MCF 10A (cell line): ENCODE measurements around the gene CACNA1D. TPM values are rescaled to one million over a fixed set of nuclear protein-coding genes. Genes with fewer than 3 reads are reported as not detected.

Source experiments
- BruUV-seq: library from RNA; stranded (reverse); fragments of 400-500 nt; replicated peaks from 2 replicates; lab custom pipeline; 2021; lab: Mats Ljungman, UMichigan
- CTCF ChIA-PET: fragments of 300-600 bp; sonication (Branson Sonifier 250); formaldehyde crosslinking; extraction: SDS; loops from one replicate; lab custom pipeline; 2021; ENCODE audit warnings: antibody characterized with exemption, inconsistent platforms; lab: Yijun Ruan, JAX
- POLR2A ChIA-PET: fragments of 300-600, 350-650 bp; sonication (Branson Sonifier 250); formaldehyde crosslinking; extraction: SDS; loops from one replicate; lab custom pipeline; 2020; ENCODE audit warnings: antibody characterized with exemption, inconsistent platforms; lab: Yijun Ruan, JAX
- DNase-seq: peaks from one replicate; pipeline ENCODE4 v3.0.0-alpha.2; 2018; ENCODE audit not compliant: unreplicated experiment
- H3K27ac Mint-ChIP-seq: one replicate; pipeline ENCODE4 v1.8.0; 2022; ENCODE audit warnings: mild to moderate bottlenecking, low read depth, mixed read lengths; ENCODE audit not compliant: unreplicated experiment
- H3K27me3 Mint-ChIP-seq: one replicate; pipeline ENCODE4 v1.8.0; 2022; ENCODE audit warnings: mixed read lengths; ENCODE audit not compliant: insufficient read depth, unreplicated experiment
- H3K36me3 Mint-ChIP-seq: one replicate; pipeline ENCODE4 v1.8.0; 2022; ENCODE audit warnings: mild to moderate bottlenecking, moderate library complexity, mixed read lengths; ENCODE audit not compliant: insufficient read depth, unreplicated experiment
- H3K4me1 Mint-ChIP-seq: one replicate; pipeline ENCODE4 v1.8.0; 2022; ENCODE audit warnings: mixed read lengths; ENCODE audit not compliant: insufficient read depth, unreplicated experiment
- H3K4me3 Mint-ChIP-seq: one replicate; pipeline ENCODE4 v1.8.0; 2022; ENCODE audit warnings: mild to moderate bottlenecking, moderate library complexity, mixed read lengths; ENCODE audit not compliant: unreplicated experiment
- H3K9me3 Mint-ChIP-seq: one replicate; pipeline ENCODE4 v1.8.0; 2022; ENCODE audit warnings: mixed read lengths; ENCODE audit not compliant: unreplicated experiment
- intact Hi-C: fragments of 100-400 bp; cut with micrococcal nuclease; formaldehyde crosslinking; loops from 2 replicates; pipeline ENCODE4 v1.14.1; 2022
- total RNA-seq: library from RNA; stranded (reverse); gene quantifications from 2 replicates; pipeline ENCODE4 v1.2.3, GENCODE V29; 2022
- TF ChIP-seq, protein P1 (sequence below): fragments of 200-600 bp; IDR thresholded peaks from one replicate; pipeline ENCODE4 v1.8.0; 2022; ENCODE audit warnings: antibody characterized with exemption, mild to moderate bottlenecking; ENCODE audit not compliant: unreplicated experiment

CACNA1D gene
- total RNA-seq, 1 experiment from 2014 or later = 0.26 TPM

DNA sequence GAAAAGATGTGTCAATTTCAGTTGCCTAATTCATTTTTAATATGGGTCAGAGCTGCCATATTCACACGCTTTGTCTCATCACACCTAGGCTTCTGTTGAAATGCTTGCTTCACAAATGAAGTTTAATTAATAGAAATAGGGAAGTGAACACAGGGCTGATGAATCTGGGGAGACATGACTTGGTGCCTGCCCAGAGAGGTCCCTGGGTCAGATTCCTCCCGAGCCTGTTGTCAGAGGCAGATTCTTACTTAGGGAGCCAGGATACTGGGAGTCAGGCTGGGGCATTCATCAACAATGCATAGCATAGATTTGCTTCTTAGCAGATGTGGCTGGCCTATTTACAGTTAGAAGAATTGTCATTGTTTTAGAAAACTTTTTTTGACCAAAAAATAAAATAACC is 90.6 kb downstream of the CACNA1D start:
- Mint-ChIP-seq H3K27me3 (peaks cover 19% of the 10 kb centered on the region), H3K9me3 (no peaks in the 10 kb centered on the region), H3K27ac (no peak overlapping the region), H3K4me3 (no peak overlapping the region), H3K4me1 (no peaks in the 10 kb centered on the region), H3K36me3 (no peaks in the 10 kb centered on the region)
- no peak for DNase-seq
- intact Hi-C loops = no loop called here
- ChIA-PET CTCF (no interaction called here), POLR2A (no interaction called here)
- BruUV-seq = no TSS peak
- TF ChIP-seq, protein P1, sequence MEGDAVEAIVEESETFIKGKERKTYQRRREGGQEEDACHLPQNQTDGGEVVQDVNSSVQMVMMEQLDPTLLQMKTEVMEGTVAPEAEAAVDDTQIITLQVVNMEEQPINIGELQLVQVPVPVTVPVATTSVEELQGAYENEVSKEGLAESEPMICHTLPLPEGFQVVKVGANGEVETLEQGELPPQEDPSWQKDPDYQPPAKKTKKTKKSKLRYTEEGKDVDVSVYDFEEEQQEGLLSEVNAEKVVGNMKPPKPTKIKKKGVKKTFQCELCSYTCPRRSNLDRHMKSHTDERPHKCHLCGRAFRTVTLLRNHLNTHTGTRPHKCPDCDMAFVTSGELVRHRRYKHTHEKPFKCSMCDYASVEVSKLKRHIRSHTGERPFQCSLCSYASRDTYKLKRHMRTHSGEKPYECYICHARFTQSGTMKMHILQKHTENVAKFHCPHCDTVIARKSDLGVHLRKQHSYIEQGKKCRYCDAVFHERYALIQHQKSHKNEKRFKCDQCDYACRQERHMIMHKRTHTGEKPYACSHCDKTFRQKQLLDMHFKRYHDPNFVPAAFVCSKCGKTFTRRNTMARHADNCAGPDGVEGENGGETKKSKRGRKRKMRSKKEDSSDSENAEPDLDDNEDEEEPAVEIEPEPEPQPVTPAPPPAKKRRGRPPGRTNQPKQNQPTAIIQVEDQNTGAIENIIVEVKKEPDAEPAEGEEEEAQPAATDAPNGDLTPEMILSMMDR = no peak

DNA sequence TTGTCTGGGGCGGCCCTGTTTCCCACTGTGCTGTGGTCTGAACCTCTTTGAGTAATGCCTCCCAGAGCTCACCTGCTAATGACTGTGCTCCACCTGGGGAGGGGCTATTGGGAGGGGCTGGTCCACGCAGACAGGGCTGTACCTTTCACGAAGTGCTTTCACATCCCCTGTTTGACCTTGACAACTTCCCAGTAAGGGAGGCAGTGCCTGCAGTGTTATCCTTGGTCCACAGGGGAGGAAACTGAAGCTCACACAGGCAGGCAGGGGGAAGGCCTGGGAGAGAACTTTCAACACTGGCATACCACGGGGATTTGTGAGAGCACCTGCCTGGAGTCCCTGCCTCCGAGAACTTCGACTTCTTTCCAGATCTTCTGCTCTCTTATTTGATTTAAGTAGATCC is 91.2 kb downstream of the CACNA1D start:
- intact Hi-C loops = no loop called here
- no peak for DNase-seq
- Mint-ChIP-seq H3K4me3 (no peak overlapping the region), H3K27ac (no peak overlapping the region), H3K9me3 (no peaks in the 10 kb centered on the region), H3K27me3 (peaks cover 24% of the 10 kb centered on the region), H3K4me1 (no peaks in the 10 kb centered on the region), H3K36me3 (no peaks in the 10 kb centered on the region)
- BruUV-seq = no TSS peak
- TF ChIP-seq, protein P1 = no peak
- CTCF ChIA-PET = no interaction called here
- POLR2A ChIA-PET = no interaction called here

DNA sequence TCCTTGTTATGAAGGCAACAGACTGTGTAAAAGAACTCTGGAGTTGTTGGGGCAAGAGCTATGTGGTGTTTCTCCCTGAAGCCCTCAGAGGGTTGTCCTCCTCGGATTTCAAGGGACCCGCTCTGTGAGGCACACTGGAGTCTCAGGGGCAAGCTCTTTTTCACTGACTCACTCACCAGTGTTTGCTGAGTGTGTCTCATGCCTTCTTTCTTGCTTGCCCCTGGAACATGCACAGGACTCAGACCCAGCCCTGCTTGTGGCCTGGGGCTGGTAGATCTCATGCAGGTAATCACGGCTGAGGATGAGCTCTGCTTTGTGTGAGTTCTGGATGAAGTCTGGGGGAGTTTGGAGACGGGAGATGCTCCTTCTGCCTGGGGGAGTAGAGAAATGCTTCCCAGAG is 93.7 kb downstream of the CACNA1D start:
- POLR2A ChIA-PET = interaction anchor here (0.7 kb wide), 1 partner anchor 20 kb away, joined by 3 read pairs; no protein-coding TSS in a partner anchor
- CTCF ChIA-PET = interaction anchor here (0.6 to 0.7 kb wide), 2 partner anchors 8 to 18 kb away, joined by 3 read pairs; no protein-coding TSS in a partner anchor
- peak; percentile 4 for DNase-seq
- H3K27ac Mint-ChIP-seq = no peak overlapping the region
- H3K27me3 Mint-ChIP-seq = peaks cover 24% of the 10 kb centered on the region
- H3K36me3 Mint-ChIP-seq = no peaks in the 10 kb centered on the region
- intact Hi-C loops = no loop called here
- H3K9me3 Mint-ChIP-seq = no peaks in the 10 kb centered on the region
- H3K4me1 Mint-ChIP-seq = no peaks in the 10 kb centered on the region
- H3K4me3 Mint-ChIP-seq = no peak overlapping the region
- TF ChIP-seq, protein P1 = no peak
- no TSS peak for BruUV-seq

DNA sequence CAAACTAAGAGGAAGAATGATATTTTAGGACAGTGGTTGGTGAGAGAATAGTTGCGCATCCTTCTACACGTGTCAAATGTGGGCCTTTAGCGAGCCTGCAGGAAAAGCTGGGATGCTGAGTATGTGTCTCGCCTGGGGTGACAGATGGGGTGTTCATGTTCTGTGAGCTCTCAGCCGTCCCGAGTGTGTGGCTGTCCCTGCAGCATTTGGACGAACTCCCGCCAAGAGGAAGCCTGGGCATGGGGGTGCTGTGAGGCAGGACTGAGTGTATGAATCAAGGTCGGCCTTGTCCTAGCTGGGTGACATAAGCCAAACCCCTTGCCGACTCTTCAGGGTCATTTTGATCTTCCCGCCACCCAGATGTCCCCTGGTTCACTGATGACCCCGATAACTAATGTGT is 94.8 kb downstream of the CACNA1D start:
- intact Hi-C loops = no loop called here
- ChIA-PET CTCF (interaction anchor here (0.6 kb wide), 1 partner anchor 121 kb away, joined by 4 read pairs; no protein-coding TSS in a partner anchor), POLR2A (no interaction called here)
- no peaks in the 10 kb centered on the region for H3K4me1 Mint-ChIP-seq
- peaks cover 24% of the 10 kb centered on the region for H3K27me3 Mint-ChIP-seq
- H3K4me3 Mint-ChIP-seq = no peak overlapping the region
- H3K27ac Mint-ChIP-seq = no peak overlapping the region
- no peaks in the 10 kb centered on the region for H3K9me3 Mint-ChIP-seq
- no peaks in the 10 kb centered on the region for H3K36me3 Mint-ChIP-seq
- TF ChIP-seq, protein P1 = no peak
- DNase-seq = no peak
- BruUV-seq = no TSS peak
